Uterus (tissue), 2 donors: Measurements from ENCODE around the gene SETX.

ENCODE experiments used
- CTCF ChIP-seq, 4 experiments: fragments of 200-600 bp in 2 of 4; fragments of 450-650 bp in 2 of 4; sonication (generic) in 2 of 4; IDR thresholded peaks; one replicate each; pipeline ENCODE4 v1.5.1; 2016 to 2019; ENCODE audit warnings: antibody characterized with exemption in 4 of 4, mild to moderate bottlenecking in 2 of 4, moderate library complexity in 1 of 4
- POLR2A ChIP-seq, 2 donors: fragments of 450-650 bp; IDR thresholded peaks; one replicate each; pipeline ENCODE4 v1.6.1; 2016; ENCODE audit warnings: antibody characterized with exemption in 2 of 2, mild to moderate bottlenecking in 1 of 2, moderate library complexity in 1 of 2

- TF ChIP-seq POLR2A (IDR thresholded peaks at IDR 0.05) = no peak
- TF ChIP-seq CTCF (IDR thresholded peaks at IDR 0.05) = no peak
Observed at GRCh38 chr9:132341177-132341840, 13.5 kb downstream of the SETX start.
